ENCODE results near the gene PLK4. TPM values are rescaled to one million over a fixed set of nuclear protein-coding genes. Genes with fewer than 3 reads are reported as not detected.

The PLK4 gene
- total and polyA plus RNA-seq, 2 experiments from 2014 or later, result 5.3 to 5.4 TPM

GRCh38 chr4:127870281-127870680, 10.4 kb upstream of the PLK4 start:
- no peak for DNase-seq (ENCODE audit: low spot score)
- H3K9me3 ChIP-seq (ENCODE audit: low read depth), result no peaks in the 10 kb centered on the region
- H3K36me3 ChIP-seq (replicated peaks; ENCODE audit: insufficient read depth, low read depth), result no peaks in the 10 kb centered on the region
- no peak overlapping the region for H3K4me2 ChIP-seq
- H3K9me2 ChIP-seq (replicated peaks; ENCODE audit: insufficient read depth), result no peaks in the 10 kb centered on the region
- no peaks in the 10 kb centered on the region for H3K4me1 ChIP-seq (ENCODE audit: insufficient read depth)
- no peaks in the 10 kb centered on the region for H4K20me1 ChIP-seq (ENCODE audit: insufficient read depth, poor library complexity, severe bottlenecking)
- no peak overlapping the region for H3K4me3 ChIP-seq
- no peak overlapping the region for H2AFZ ChIP-seq
- H3K79me2 ChIP-seq, result no peaks in the 10 kb centered on the region
- H3K27ac ChIP-seq, result no peak overlapping the region
- H3K27me3 ChIP-seq, result no peaks in the 10 kb centered on the region
- no peak for TF ChIP-seq EZH2phosphoT487 (IDR thresholded peaks at IDR 0.05; ENCODE audit: low read depth, severe bottlenecking, unreplicated experiment)
- no peak for TF ChIP-seq EZH2 (IDR thresholded peaks at IDR 0.05; ENCODE audit: borderline replicate concordance)

DNA sequence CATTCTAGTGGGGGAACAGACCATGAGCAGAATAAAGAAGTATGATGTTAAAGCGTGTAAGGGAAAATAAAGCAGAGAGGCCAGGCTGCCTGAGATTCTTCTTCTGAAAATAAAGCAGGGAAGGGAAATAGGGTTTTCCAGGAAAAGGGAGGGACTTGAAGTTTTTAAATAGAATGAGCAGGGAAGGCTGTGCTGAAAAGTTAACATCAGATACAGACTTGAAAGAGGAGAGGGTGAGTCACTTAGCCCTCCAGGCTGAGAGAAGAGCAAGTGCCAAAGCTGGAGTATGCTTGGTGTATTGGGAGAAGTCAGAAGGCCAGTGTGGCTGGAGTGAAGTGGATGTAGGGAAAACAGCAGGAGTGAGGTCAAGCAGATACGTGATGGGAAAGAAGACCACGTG, 10.0 kb upstream of the PLK4 start:
- Histone ChIP-seq H3K27ac (no peak overlapping the region), H3K9me2 (replicated peaks; ENCODE audit: insufficient read depth) (no peaks in the 10 kb centered on the region), H3K4me3 (no peak overlapping the region), H3K4me1 (ENCODE audit: insufficient read depth) (no peaks in the 10 kb centered on the region), H4K20me1 (ENCODE audit: insufficient read depth, poor library complexity, severe bottlenecking) (no peaks in the 10 kb centered on the region), H3K27me3 (no peaks in the 10 kb centered on the region), H3K4me2 (no peak overlapping the region), H3K79me2 (no peaks in the 10 kb centered on the region), H3K36me3 (replicated peaks; ENCODE audit: insufficient read depth, low read depth) (no peaks in the 10 kb centered on the region), H2AFZ (no peak overlapping the region), H3K9me3 (ENCODE audit: low read depth) (no peaks in the 10 kb centered on the region)
- DNase-seq (ENCODE audit: low spot score), result no peak
- whole genome bisulfite sequencing (ENCODE audit: low lambda C conversion rate, missing lambda C conversion rate), result 83% methylated on average over 3 of the region's 3 CpGs
- TF ChIP-seq EZH2 (IDR thresholded peaks at IDR 0.05; ENCODE audit: borderline replicate concordance) (no peak), CTCF (IDR thresholded peaks at IDR 0.05; ENCODE audit: poor library complexity) (no peak), EZH2phosphoT487 (IDR thresholded peaks at IDR 0.05; ENCODE audit: low read depth, severe bottlenecking, unreplicated experiment) (no peak)

GRCh38 chr4:127875791-127876190, 4.9 kb upstream of the PLK4 start:
- Histone ChIP-seq H3K4me1 (ENCODE audit: insufficient read depth) (no peaks in the 10 kb centered on the region), H3K9me2 (replicated peaks; ENCODE audit: insufficient read depth) (no peaks in the 10 kb centered on the region), H3K27ac (no peak overlapping the region), H2AFZ (no peak overlapping the region), H3K27me3 (no peaks in the 10 kb centered on the region), H3K9me3 (ENCODE audit: low read depth) (no peaks in the 10 kb centered on the region), H3K4me2 (no peak overlapping the region), H3K36me3 (replicated peaks; ENCODE audit: insufficient read depth, low read depth) (no peaks in the 10 kb centered on the region), H3K4me3 (no peak overlapping the region), H3K79me2 (peaks cover 13% of the 10 kb centered on the region), H4K20me1 (ENCODE audit: insufficient read depth, poor library complexity, severe bottlenecking) (no peaks in the 10 kb centered on the region)
- TF ChIP-seq EZH2phosphoT487 (IDR thresholded peaks at IDR 0.05; ENCODE audit: low read depth, severe bottlenecking, unreplicated experiment), result no peak
- TF ChIP-seq CTCF (IDR thresholded peaks at IDR 0.05; ENCODE audit: poor library complexity), result no peak
- TF ChIP-seq EZH2 (IDR thresholded peaks at IDR 0.05; ENCODE audit: borderline replicate concordance), result no peak
- no peak for DNase-seq (ENCODE audit: low spot score)

DNA sequence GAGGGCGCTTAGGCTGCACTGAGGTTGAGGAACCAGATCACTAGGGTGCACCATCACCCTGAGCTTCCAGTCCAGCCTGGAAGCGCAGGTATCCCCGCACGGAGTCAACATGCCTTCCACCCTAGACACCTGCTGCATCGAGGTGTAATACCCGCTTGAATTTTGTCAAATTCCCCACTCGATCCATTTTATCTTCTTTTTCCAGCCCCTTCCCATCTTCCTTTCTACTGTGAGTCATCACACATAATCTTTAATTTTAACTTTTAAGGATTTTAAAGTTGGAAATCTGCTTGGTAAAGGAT, 821 bp downstream of the PLK4 start:
- no peaks in the 10 kb centered on the region for H4K20me1 ChIP-seq (ENCODE audit: insufficient read depth, poor library complexity, severe bottlenecking)
- DNase-seq (ENCODE audit: low spot score), result no peak
- H3K36me3 ChIP-seq (replicated peaks; ENCODE audit: insufficient read depth, low read depth), result no peaks in the 10 kb centered on the region
- peak overlapping the region; percentile 21 for H3K27ac ChIP-seq
- peak overlapping the region; percentile 87 for H3K4me2 ChIP-seq
- 2% methylated on average over 7 of the region's 7 CpGs for WGBS (ENCODE audit: low lambda C conversion rate, missing lambda C conversion rate)
- H3K79me2 ChIP-seq, result peaks cover 13% of the 10 kb centered on the region
- no peaks in the 10 kb centered on the region for H3K9me3 ChIP-seq (ENCODE audit: low read depth)
- H2AFZ ChIP-seq, result peak overlapping the region; percentile 80
- peak overlapping the region; percentile 42 for H3K4me3 ChIP-seq
- H3K9me2 ChIP-seq (replicated peaks; ENCODE audit: insufficient read depth), result no peaks in the 10 kb centered on the region
- no peaks in the 10 kb centered on the region for H3K4me1 ChIP-seq (ENCODE audit: insufficient read depth)
- H3K27me3 ChIP-seq, result no peaks in the 10 kb centered on the region
- TF ChIP-seq EZH2 (IDR thresholded peaks at IDR 0.05; ENCODE audit: borderline replicate concordance) (no peak), CTCF (IDR thresholded peaks at IDR 0.05; ENCODE audit: poor library complexity) (no peak), EZH2phosphoT487 (IDR thresholded peaks at IDR 0.05; ENCODE audit: low read depth, severe bottlenecking, unreplicated experiment) (no peak)

Measured in hepatocyte (in vitro differentiated cells).